ENCODE measurements around the gene CSNK1G1.

CSNK1G1 gene

DNA sequence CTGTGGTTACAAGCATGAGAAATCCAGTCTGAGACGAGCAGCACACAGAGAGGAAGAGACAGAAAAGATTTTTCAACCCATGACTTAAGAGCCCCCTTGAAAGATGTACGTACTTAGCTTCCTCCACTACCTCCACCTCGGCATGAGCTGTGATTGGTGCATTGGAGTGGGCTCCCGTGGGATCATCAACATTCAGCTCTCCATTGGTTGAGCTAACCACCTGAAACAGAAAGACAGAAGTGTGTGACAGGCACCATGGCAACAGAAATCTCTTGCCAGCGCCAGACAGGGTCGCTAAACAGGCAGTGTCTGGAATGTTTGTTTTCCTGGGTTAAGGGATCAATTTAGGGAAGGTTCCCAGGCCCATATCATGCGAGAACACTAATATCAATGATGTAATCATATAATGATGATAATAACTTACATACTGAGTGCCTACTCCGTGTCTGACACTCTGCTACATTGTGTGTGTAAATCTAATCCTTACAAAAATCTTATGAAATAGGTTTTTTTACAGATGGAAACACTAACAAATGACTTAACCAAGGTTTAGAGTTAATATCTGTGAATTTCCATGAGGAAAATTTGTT, 175.6 kb downstream of the CSNK1G1 start:
- H3K27ac ChIP-seq: no peak overlapping the region
- no peak overlapping the region for H3K4me3 ChIP-seq
- no peak for TF ChIP-seq CTCF (IDR thresholded peaks at IDR 0.05)
- DNase-seq (ENCODE audit: low spot score): no peak

GRCh38 chr15:64166102-64166890, 189.7 kb downstream of the CSNK1G1 start:
- H3K4me3 ChIP-seq: no peak overlapping the region
- no peak overlapping the region for H3K27ac ChIP-seq
- DNase-seq (ENCODE audit: low spot score): no peak
- TF ChIP-seq CTCF (IDR thresholded peaks at IDR 0.05): no peak

- TF ChIP-seq CTCF (IDR thresholded peaks at IDR 0.05): no peak
These were observed 191.5 kb downstream of the CSNK1G1 start for GRCh38 chr15:64164436-64164835.

GRCh38 chr15:64163659-64164362, 192.2 kb downstream of the CSNK1G1 start:
- TF ChIP-seq CTCF (IDR thresholded peaks at IDR 0.05): no peak
- DNase-seq (ENCODE audit: low spot score): no peak
- peak overlapping the region; percentile 92 for H3K4me3 ChIP-seq
- H3K27ac ChIP-seq: peak overlapping the region; percentile 40 to 90

More at GRCh38 chr15:64164436-64164835, 191.5 kb downstream of the CSNK1G1 start:
- Histone ChIP-seq H3K4me3 (no peak overlapping the region), H3K27ac (no peak overlapping the region)
- DNase-seq (ENCODE audit: low spot score): no peak

DNA sequence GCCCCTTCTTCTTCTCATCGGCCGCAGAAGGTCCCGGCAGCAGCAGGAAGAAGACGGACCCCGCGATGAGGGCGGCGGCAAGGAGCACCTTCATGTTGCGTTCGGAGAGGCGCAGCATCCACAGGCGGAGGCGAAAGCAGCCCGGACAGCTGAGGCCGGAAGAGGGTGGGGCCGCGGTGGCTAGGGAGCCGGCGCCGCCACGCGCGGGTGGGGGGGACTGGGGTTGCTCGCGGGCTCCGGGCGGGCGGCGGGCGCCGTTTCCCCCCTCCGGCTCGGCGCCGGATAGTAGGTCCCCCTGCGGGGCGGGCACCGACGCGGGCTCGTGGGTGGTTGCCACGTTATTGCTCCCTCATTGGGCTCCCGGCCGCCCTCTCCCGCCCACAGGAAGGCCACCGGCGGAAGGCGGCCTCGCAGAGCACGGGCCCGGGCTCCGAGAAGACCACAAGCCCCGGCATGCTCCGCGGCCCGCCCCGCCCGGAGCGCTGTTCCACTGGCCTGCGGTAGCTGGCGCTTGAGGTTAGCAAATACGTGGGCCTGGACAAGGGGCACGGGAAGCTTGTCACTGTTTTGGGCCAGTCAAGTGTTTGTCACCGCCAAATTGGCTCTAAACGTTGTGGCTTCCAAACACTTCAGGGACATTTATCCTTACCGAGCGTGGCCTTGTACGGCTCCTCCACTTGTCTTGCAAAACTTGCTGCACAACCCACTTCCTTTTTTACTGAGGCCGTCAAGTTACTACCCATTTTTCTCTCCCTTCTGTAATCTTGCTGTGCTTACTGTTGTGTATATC, 192.9 kb downstream of the CSNK1G1 start, which contains the start of gene PPIB:
PPIB (minus strand) TSS at position 154 of the 790 bp plus-strand sequence; CDS start at position 118, 36 bp downstream.
- DNase-seq (ENCODE audit: low spot score): peak; percentile 97
- TF ChIP-seq CTCF (IDR thresholded peaks at IDR 0.05): no peak
- Histone ChIP-seq H3K4me3 (peak within 1 kb of the TSS; percentile 92), H3K27ac (peak within 1 kb of the TSS; percentile 55 to 90)

DNA sequence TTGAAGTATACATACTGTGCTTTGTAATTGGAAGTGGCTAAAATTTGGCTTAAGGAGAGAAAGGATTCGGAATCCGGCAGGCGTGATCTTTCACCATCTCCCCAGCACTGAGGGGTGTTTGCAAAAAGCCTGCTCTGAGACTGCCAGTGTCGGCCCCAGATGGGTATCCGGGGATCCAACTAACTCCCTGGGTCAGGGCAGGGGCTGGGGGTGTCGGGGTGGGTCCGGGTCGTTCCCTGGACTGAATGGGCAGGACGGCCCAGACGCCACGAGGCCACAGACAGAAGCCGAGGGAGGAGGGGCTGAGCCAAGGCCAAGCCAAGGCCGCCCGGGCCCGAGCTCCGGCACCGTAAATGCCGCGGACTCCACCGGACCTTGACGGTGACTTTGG, 193.5 kb downstream of the CSNK1G1 start:
- Histone ChIP-seq H3K4me3 (peak overlapping the region; percentile 92), H3K27ac (peak overlapping the region; percentile 55 to 90)
- no peak for TF ChIP-seq CTCF (IDR thresholded peaks at IDR 0.05)
- no peak for DNase-seq (ENCODE audit: low spot score)

Measured in coronary artery (tissue), 2 donors.